GM12872 (cell line): ENCODE measurements around the gene ZMYND15.

ENCODE experiments used
- CTCF ChIP-seq: IDR thresholded peaks from 3 replicates; pipeline ENCODE4 v1.5.1; 2011; ENCODE audit warnings: low read depth, mild to moderate bottlenecking, low read length, moderate library complexity; ENCODE audit not compliant: insufficient read depth

The ZMYND15 gene

GRCh38 chr17:4743216-4743615 lies 3.6 kb downstream of the ZMYND15 start:
- no peak for TF ChIP-seq CTCF

- TF ChIP-seq CTCF, result no peak
Measured at GRCh38 chr17:4743898-4744297, 4.3 kb downstream of the ZMYND15 start.

GRCh38 chr17:4744999-4745969 lies 5.7 kb downstream of the ZMYND15 start:
- TF ChIP-seq CTCF, result no peak

GRCh38 chr17:4747847-4748246 lies 8.2 kb downstream of the ZMYND15 start:
- TF ChIP-seq CTCF, result no peak

- no peak for TF ChIP-seq CTCF
Measured at GRCh38 chr17:4748686-4749085, 9.1 kb downstream of the ZMYND15 start.

GRCh38 chr17:4750606-4751005 lies 11.0 kb downstream of the ZMYND15 start:
- no peak for TF ChIP-seq CTCF

- no peak for TF ChIP-seq CTCF
Measured at GRCh38 chr17:4751932-4752331, 12.3 kb downstream of the ZMYND15 start.
